GM21515 (cell line): ENCODE measurements around the gene DEAF1.

Source experiments
- ATAC-seq: cut with Tn5 transposase; IDR thresholded peaks from one replicate; pipeline ENCODE4 v1.9.1; 2021; ENCODE audit not compliant: unreplicated experiment

DEAF1 gene

GRCh38 chr11:597166-597725, 97.8 kb downstream of the DEAF1 start:
- no peak for ATAC-seq

GRCh38 chr11:596374-596773, 98.6 kb downstream of the DEAF1 start:
- no peak for ATAC-seq

GRCh38 chr11:595400-595799, 99.6 kb downstream of the DEAF1 start:
- ATAC-seq, result no peak
